HG03439 (cell line): ENCODE measurements around the gene METTL8.

ENCODE experiments used
- ATAC-seq: cut with Tn5 transposase; IDR thresholded peaks from one replicate; pipeline ENCODE4 v1.9.1; 2021; ENCODE audit warnings: mild to moderate bottlenecking, moderate library complexity; ENCODE audit not compliant: unreplicated experiment

METTL8 gene

GRCh38 chr2:171267855-171268629 lies 165.7 kb downstream of the METTL8 start:
- ATAC-seq: no peak
